Measurements from ENCODE around the gene ZNF860. TPM values are rescaled to one million over a fixed set of nuclear protein-coding genes. Genes with fewer than 3 reads are reported as not detected.

ZNF860 gene
- 0.27 TPM for total RNA-seq
- long read RNA-seq, result 0 reads

DNA sequence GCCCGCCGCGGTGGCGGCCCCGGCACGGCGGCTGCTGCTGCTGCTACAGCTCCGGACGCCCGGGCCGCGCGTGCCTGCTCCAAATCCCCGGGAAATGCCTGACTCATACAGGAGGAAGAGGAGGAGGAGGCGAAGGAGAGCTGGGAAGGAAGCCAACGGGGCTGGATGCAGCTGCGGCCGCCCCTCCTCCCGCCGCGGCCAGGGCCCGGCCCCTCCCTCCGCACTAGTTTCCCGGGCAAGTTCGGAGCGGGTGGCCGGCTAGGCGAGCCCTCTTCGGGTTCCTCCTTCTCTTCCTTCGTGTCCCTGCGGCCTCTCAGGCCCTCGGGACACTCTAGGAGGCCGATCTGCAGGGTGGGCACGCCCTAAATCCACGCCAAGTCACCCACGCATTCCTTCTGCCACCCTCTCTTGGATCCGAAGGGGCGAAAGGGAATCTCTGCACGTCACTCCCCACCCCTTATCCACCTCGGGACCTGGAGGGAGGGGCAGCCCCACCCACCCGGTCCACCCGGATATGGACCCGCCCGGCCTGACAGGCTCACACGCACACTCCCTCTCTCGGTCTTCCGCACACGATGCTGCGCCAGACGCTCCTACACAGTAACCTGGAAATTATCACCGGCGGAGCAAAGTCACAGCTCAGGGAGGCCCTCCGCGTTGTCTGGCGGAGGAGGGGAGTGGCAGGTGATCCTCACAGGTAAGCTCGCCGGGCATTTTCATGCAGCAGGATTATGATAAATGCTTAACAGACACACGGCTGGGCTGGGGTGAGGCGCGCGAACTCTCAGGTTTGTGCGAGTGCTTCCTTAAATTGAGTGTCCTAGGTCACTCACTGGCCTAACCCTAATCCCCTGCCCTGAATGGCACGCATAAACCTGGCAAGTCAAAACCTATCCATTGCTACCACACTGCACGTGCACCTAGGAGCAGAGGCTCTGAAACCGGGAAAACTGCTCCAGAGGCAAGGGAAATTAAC is at the start of gene ZNF860, which contains the start of gene OSBPL10:
Gene ZNF860 (plus strand): TSS at position 545 of the 976 bp plus-strand sequence. CDS start 7,330 bp downstream, outside the sequence.
Gene OSBPL10 (minus strand): TSS at position 57 of the 976 bp plus-strand sequence. CDS start 83 bp downstream, outside the sequence.
- intact Hi-C loops (cut with DNase I), result loop anchor here (10.0 kb wide), 1 partner anchor 447 kb away; the partner anchor contains the start of gene STT3B
- peak; percentile 93 for DNase-seq (ENCODE audit: missing footprints)

DNA sequence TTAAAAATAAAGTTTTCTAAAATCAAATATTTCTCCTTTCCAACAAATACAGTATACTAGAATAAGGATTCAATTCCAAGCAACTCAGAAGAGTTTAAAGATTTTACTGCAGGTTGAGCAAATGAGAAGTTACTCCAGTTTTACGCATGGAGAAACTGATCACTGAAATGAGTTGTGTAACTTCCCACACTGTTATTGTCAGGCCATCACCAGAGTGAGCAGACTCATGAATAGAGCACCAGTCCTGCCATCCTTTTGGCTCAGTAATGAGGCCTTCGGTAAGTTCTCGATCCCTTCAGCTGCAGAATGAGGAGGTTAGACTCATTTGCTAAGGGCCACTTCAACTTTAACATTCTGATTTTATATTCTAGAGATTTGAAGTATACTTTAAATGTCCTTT is 48.6 kb upstream of the ZNF860 start:
- intact Hi-C loops (cut with DNase I), result no loop called here
- DNase-seq (ENCODE audit: missing footprints) (no peak), ATAC-seq (no peak)

More for the DNA sequence above, at the start of gene ZNF860, which contains the start of gene OSBPL10:
- peak; percentile 94 for ATAC-seq

DNA sequence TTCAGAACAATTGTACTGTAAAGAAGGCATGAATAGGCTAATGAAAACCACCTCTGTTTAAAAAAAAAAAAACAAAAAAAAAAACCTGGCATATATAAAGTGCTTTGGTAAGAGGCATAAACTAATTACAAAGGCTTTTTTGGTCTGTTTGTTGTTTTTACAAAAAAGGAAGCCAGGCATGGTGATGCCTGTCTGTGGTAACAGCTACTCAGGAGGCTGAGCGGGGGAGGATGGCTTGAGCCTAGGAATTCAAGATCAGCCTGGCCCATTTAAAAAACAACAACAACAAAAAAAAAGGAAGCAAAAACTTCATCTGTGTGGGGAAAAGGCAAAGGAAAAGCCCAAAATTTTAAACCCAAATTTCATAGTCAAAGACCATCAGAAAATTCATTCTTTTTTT is 47.5 kb upstream of the ZNF860 start:
- DNase-seq (ENCODE audit: missing footprints) (no peak), ATAC-seq (no peak)
- intact Hi-C loops (cut with DNase I), result no loop called here

DNA sequence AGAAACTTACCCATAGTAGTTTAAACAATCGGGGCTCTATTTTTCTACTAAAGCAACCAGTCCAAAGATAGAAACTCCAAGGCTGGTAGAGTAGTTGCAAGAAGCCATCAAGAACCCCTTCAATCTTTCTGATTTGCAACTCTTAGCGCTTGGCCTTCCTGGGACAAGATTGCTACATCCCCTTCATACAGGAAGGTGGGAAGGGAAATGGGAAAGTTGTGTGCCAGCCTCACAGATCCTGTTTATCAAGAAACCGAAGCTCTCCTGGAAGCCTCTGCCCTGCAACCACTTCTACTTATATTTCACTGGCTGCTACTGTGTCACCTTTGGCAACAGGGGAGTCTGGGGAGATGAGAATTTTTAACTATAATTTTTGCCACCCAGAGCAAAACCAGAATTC is 46.7 kb upstream of the ZNF860 start:
- DNase-seq (ENCODE audit: missing footprints) (no peak), ATAC-seq (no peak)
- intact Hi-C loops (cut with DNase I), result no loop called here

DNA sequence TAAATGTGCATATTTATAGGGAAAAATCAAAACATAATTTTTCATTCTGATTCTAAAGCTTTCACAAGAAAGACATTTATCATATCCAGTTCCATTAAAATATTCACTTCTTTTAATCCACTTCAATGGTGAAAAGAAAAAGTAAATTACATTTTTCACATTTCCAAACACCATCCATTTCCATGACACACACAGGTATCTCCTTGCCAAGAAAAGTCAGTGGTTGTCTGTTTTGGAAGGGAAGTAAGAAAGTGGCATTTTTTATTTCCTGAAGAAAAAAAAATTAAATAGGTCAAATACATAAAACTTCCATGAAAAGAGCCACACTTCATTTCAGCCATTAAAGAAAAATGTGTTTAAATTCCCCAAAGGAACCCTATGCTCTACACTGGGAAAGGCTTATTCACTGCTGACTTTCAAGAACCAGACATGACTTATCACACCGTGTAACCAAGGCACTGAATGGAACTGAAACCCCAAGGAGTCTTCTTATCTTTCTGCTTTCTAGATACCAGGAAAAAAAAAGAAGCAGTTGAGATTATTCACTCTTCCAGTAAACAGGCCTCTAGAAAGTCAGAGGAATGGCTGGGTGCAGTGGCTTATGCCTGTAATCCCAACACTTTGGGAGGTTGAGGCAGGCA is 45.0 kb upstream of the ZNF860 start:
- DNase-seq (ENCODE audit: missing footprints) (no peak), ATAC-seq (no peak)
- intact Hi-C loops (cut with DNase I), result no loop called here

DNA sequence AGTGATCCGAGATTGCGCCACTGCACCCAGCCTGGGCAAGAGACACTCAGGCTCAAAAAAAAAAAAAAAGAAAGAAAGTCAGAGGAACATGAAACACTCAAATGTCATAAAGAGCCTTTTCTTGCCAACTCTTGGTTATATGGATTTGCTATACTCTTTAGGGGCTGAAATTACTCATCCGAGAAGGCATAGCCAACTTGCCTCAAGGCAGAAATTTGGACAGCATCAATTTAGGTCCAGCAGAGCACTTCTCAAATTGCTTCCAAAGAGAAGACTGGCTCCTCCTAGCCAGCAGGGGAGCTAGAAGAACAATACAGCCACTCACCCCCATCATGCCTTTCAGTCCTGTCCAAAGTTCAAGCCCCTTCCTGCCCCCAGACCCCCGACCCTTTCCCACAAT is 44.3 kb upstream of the ZNF860 start:
- intact Hi-C loops (cut with DNase I), result no loop called here
- DNase-seq (ENCODE audit: missing footprints) (no peak), ATAC-seq (no peak)

DNA sequence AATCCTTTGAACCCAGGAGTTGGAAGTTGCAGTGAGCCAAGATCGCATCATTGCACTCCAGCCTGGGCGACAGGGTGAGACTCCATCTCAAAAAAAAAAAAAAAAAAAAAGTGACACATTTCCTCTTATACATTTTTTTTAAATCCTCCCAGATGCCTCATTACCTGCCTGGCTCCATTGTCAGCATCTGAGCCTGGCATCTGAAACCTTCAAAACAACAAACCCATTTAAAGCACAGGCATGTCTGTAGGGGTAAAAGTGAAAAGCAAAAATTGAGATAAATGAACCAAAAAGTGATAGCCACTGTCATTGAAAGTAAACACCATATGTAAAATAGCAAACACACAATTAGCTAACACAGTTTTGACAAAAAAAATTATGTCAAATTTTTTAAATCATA is 39.1 kb upstream of the ZNF860 start:
- DNase-seq (ENCODE audit: missing footprints) (no peak), ATAC-seq (no peak)
- intact Hi-C loops (cut with DNase I), result no loop called here

DNA sequence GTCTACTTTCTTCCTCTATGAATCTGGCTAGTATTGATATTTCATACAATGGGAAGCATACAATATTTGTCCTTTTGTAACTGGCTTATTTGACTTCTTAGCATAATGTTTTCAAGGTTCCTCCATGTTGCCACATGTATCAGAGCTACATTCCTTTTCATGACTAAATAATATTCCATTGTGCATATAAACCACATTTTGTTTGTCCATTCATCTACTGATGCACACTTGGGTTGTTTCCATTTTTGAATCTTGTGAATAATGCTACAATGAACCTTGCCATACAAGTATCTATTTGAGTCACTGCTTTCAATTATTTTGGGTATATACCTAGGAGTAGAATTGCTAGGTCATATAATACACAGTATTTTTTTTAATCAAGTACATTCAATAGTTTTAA is 38.5 kb upstream of the ZNF860 start:
- ATAC-seq, result no peak
- intact Hi-C loops (cut with DNase I), result no loop called here

DNA sequence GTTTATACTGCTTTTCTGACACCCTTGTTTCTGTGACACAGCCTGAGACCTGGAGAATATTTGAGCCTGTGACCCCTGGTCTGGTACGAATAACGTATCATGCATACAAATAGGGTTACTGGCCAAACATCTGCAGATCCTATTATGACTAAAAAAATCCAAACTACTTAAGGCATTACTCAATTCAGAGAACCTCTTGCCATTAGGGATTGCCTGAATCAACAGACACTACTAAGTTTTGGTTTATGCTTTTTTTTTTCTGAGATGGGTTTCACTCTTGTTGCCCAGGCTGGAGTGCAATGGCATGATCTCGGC is 35.9 kb upstream of the ZNF860 start:
- ATAC-seq, result peak; percentile 58
- intact Hi-C loops (cut with DNase I), result no loop called here
- no peak for DNase-seq (ENCODE audit: missing footprints)

More for the DNA sequence above, 38.5 kb upstream of the ZNF860 start:
- no peak for DNase-seq (ENCODE audit: missing footprints)

DNA sequence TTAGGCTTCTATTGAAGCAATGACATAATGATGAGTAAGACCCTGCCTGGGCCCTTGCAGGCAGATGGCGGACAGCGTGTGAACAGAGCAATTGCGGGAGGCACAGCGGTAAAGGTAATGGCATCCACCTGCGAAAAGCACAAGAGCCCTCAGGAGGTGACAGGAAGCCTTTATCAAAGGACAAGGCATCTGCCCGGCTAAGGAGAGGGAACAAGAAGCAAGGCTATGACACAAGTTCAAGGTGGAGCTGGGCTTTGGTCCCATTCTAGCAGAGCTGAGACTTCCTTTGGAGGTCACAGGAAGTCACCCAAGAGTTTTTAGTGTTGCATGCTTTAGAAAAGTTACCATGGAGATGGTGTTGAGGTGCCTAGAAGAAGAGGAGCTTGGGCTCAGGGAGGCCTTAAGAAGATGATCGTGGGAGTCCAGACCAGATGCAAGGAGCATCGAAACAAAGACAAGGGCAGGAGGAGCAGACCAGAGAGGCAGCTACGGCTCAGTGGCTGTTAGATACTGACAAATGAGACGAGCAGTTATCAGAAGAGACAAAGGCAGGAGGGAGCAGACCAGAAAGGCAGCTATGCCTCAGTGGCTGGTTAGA is 35.0 kb upstream of the ZNF860 start:
- intact Hi-C loops (cut with DNase I), result no loop called here
- no peak for ATAC-seq
- DNase-seq (ENCODE audit: missing footprints), result no peak

DNA sequence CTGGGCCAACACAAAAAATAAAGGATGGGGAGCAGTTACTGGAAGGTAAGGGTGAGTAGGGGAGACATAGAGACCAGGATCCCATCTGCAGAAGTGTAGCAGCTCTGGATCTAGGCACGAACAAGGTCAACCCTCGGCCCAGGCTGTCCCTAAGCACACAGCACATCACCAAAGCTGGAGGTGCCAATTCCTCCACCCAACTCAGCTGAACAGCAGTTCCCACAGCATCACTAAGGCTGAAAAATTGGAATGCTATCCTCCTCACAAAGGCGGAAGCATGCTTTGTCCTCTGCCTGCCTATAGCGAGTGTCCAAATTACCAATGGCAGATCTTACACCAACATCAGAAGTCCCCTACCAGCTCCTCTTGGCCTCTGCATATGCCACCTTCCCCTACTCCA is 34.4 kb upstream of the ZNF860 start:
- no peak for ATAC-seq

DNA sequence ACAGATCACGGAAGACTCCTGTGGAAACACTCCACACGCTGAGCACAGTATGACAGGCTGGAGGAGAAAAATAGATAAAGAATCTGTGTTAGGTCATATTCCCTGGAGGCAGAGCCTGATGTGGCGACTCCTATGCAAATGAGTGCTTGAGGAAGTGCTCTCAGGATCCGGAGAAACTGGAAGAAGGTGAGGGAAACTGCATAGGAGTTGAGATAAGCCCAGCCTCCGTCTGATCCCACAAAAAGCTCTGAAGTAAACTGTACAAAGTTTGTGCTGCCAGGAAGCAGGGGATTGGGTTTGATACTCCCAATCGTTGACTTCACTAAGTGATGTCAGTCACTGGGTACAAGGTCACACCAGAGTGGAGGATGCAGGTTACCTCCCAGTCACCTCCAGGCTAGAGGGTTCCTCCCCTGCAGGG is 33.9 kb upstream of the ZNF860 start:
- no peak for DNase-seq (ENCODE audit: missing footprints)
- intact Hi-C loops (cut with DNase I), result no loop called here
- no peak for ATAC-seq

More for the DNA sequence above, 34.4 kb upstream of the ZNF860 start:
- no peak for DNase-seq (ENCODE audit: missing footprints)
- intact Hi-C loops (cut with DNase I), result no loop called here

DNA sequence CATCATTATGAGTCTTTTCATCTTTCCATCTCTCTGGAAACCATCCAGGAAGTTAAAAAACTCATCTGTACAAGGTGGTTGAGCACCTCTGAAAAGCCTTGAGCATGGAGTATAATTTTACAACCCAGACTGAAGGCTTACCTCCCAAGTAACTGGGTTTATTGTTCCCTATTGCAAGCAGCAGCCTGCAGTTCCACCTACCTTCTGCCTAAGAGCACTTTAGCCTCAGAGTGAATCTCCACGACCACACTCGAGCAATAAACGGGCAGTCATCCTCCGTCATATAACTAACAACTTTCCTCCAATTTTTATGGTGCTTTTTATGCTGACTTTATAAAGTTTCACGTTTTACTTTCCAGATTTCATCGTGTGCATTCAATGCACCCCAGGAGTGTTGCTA is 33.3 kb upstream of the ZNF860 start:
- intact Hi-C loops (cut with DNase I), result no loop called here
- DNase-seq (ENCODE audit: missing footprints), result no peak
- no peak for ATAC-seq

DNA sequence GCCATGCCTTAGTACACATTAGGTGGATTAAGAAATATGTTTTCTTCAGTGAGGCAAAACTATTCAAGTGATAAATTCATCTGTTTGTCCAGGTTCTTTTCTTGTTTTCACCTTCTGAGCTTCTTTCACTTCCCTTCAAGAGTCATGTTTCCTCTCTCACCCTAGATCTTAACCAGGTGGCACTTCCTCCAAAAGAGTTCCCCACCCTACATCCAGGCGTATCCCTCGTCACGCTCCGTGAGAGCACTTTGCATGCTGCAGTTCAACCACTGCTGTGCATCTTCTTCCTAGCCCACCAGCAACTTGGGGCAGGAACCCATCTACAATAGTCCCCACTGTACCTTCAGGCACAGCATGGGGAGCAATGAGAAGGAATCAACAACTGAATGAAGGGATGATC is 29.3 kb upstream of the ZNF860 start:
- ATAC-seq (no peak), DNase-seq (ENCODE audit: missing footprints) (no peak)
- intact Hi-C loops (cut with DNase I), result no loop called here

DNA sequence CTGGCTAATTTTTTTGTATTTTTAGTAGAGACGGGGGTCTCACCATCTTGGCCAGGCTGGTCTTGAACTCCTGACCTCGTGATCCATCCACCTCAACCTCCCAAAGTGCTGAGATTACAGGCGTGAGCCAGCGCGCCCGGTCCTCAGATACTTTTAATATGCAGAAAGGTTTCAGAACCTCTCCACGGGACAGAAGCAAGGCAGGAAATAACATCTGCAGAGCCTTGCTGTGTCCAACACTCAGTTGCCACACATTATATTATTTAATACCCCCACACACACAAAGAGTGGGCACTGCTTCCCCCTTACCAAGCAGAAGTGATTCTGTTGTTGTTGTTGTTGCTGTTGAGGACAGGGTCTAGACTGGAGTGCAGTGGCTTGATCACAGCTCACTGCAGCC is 28.5 kb upstream of the ZNF860 start:
- DNase-seq (ENCODE audit: missing footprints) (no peak), ATAC-seq (no peak)
- intact Hi-C loops (cut with DNase I), result no loop called here

DNA sequence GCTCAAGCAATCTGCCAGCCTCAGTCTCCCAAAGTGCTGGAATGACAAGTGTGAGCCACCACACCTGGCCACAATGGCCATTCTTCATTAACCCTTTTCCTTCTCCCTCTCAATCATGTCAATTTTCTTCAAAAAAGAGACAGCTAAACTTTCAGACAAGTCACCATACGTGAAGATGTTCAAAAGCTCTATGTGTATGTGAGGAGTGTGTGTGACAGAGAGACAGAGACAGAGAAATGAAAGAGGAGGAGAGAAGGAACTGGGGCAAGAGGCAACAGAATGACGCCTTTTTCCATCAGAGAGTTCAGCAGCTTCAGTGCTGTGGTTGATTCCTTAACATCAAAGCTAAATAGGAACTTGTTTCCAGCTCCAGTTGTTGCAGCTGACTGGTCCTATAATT is 27.9 kb upstream of the ZNF860 start:
- intact Hi-C loops (cut with DNase I), result no loop called here
- no peak for ATAC-seq
- DNase-seq (ENCODE audit: missing footprints), result no peak

DNA sequence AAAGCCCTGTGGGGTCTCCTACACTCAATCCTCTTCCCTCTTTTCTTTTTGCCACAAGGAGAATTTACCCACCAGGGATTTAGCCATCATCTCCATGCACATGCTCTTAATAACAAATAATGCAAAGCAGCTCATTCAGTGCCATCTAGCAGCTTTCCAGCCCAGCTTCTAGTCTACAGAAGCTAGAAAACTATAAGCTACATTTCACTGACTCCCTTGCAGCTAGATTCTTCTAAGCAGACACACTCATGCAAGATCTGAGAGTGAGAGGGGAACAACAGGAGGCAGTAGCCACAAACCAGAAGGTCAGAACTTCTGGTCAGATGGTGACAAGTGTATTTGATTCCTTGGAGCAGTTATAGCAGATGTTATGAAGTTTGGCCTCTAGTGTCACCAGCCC is 26.0 kb upstream of the ZNF860 start:
- intact Hi-C loops (cut with DNase I), result no loop called here
- DNase-seq (ENCODE audit: missing footprints), result no peak
- ATAC-seq, result no peak

DNA sequence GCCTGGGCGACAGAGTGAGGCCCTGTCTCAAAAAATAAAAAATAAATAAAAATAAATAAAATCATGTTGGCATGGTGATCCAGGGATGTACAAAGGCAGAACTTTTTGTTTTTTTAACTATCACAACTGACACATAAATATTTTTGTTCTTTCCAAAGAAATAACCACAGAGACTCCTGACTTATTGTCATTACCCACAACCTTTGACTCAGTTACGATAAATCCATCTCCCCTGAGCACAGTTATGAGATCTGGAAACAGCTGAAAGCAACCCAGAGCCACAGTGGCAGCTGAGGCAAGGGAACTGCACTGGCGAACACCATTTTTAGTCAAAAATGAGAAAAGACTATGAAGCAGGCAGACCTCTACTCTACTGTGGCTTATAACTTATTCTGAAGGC is 24.4 kb upstream of the ZNF860 start:
- no peak for ATAC-seq
- intact Hi-C loops (cut with DNase I), result no loop called here
- no peak for DNase-seq (ENCODE audit: missing footprints)

DNA sequence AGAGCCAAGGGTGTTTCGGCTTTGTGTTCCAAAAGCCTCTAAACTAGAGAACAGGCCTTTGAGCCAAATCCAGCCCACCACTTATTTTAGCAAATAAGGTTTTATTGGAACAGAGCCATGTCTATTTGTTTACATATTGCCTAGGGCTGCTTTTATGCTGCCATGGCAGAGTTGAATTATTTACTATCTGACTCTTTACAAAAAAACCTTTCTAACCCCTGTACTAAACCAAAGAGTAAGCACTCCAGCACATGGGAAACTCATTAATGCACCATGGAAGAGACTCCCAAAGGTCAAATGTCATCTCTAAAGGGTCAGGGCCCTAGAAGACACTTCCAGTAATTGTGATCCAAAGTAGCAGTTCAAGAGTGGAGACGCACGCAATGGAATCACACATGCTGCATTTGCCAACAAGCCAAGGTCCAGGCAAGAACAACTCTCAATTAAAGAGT is 22.8 kb upstream of the ZNF860 start:
- DNase-seq (ENCODE audit: missing footprints), result no peak
- intact Hi-C loops (cut with DNase I), result no loop called here
- peak; percentile 53 for ATAC-seq

DNA sequence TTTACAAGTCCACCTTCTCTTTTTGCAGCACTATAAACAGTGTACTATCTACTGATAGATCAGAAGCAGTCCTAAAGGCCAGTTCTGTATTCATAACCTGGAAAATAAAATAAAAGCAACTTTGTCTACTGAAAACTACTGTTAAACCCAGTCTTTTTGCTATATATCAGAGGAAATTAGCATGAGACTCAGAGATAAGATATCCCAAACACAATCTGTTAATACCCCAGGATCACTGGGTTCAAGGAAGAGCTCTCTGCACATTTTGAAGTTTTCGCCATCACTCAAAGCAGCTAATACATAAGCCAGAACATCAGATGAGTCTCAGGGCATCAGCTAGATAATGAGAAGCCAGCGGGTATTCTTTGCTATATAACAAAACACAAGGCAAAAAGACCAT is 22.3 kb upstream of the ZNF860 start:
- intact Hi-C loops (cut with DNase I), result no loop called here
- ATAC-seq (no peak), DNase-seq (ENCODE audit: missing footprints) (no peak)
